Body of pancreas (tissue), 4 donors: ENCODE data around the gene NET1.

ENCODE experiments used
- CTCF ChIP-seq, 7 experiments: fragments of 450-650 bp in 4 of 7; fragments of 200-600 bp in 3 of 7; sonication (generic) in 3 of 7; IDR thresholded peaks; one replicate each; pipeline ENCODE4 v1.5.1; 2016 to 2019; ENCODE audit warnings: antibody characterized with exemption in 7 of 7
- POLR2A ChIP-seq, 3 donors: fragments of 450-650 bp; IDR thresholded peaks; one replicate each; pipeline ENCODE4 v1.6.1; 2016; ENCODE audit warnings: antibody characterized with exemption in 3 of 3, mild to moderate bottlenecking in 2 of 3

GRCh38 chr10:5498791-5499492 lies 86.6 kb downstream of the NET1 start:
- TF ChIP-seq POLR2A (IDR thresholded peaks at IDR 0.05): no peak
- no peak for TF ChIP-seq CTCF (IDR thresholded peaks at IDR 0.05)
